K562 (cell line): ENCODE measurements around the gene GINS2. TPM values are rescaled to one million over a fixed set of nuclear protein-coding genes. Genes with fewer than 3 reads are reported as not detected.

Source experiments
- ATAC-seq: fragments of 200-7000 bp; cut with Tn5 transposase; 3 replicates; pipeline ENCODE4 v1.9.1; 2020; ENCODE audit warnings: moderate library complexity
- BruUV-seq: library from RNA; stranded (reverse); fragments of 400-500 nt; replicated peaks from 2 replicates; lab custom pipeline; 2021; lab: Mats Ljungman, UMichigan
- CTCF ChIA-PET: fragments of 300-600 bp; formaldehyde crosslinking; extraction: SDS; loops from one replicate; lab custom pipeline; 2021; ENCODE audit warnings: low intra/inter-chr PET ratio; lab: Yijun Ruan, JAX
- POLR2A ChIA-PET: fragments of 300-600, 350-650 bp; sonication (Branson Sonifier 250); formaldehyde crosslinking; extraction: SDS; loops from one replicate; lab custom pipeline; 2021; ENCODE audit warnings: antibody characterized with exemption, inconsistent platforms; lab: Yijun Ruan, JAX
- DNase-seq, 4 experiments: peaks; one replicate each; pipeline versions ENCODE4 v3.0.0 to v3.0.0-alpha.2; 2011 to 2018; ENCODE audit warnings: low spot score in 3 of 4, mixed read lengths in 3 of 4; ENCODE audit errors: extremely low read depth in 1 of 4
- FAIRE-seq: peaks from 2 replicates; lab custom pipeline; 2011; peaks lifted over from hg19 to GRCh38; lab: Jason Lieb, UNC
- H2AFZ ChIP-seq: 2 replicates; pipeline ENCODE4 v1.6.0; 2011; ENCODE audit warnings: low read depth, low read length, control low read depth, inconsistent platforms
- H3K27ac ChIP-seq: fragments of 200-600 bp; 3 replicates; pipeline ENCODE4 v1.8.0; 2011; ENCODE audit warnings: low read depth, mild to moderate bottlenecking, control low read depth, inconsistent platforms, low read length, moderate library complexity, mixed read lengths; ENCODE audit errors: extremely low read depth
- H3K27me3 ChIP-seq, 2 experiments: fragments of 300-600 bp in 1 of 2; 2 replicates in 1 of 2; 3 replicates in 1 of 2; pipeline versions ENCODE4 v1.6.0 to v1.8.0; 2011; ENCODE audit warnings: inconsistent platforms in 2 of 2, low read length in 2 of 2, mild to moderate bottlenecking in 1 of 2, mixed read lengths in 1 of 2, moderate library complexity in 1 of 2; ENCODE audit not compliant: control insufficient read depth in 2 of 2, insufficient read depth in 2 of 2
- H3K36me3 ChIP-seq: fragments of 300-600 bp; 3 replicates; pipeline ENCODE4 v1.8.0; 2011; ENCODE audit warnings: mild to moderate bottlenecking, low read length, inconsistent platforms; ENCODE audit not compliant: control insufficient read depth, insufficient read depth
- H3K4me1 ChIP-seq, 2 experiments: fragments of 200-600 bp in 1 of 2; replicated peaks in 1 of 2; 2 replicates in 1 of 2; 3 replicates in 1 of 2; pipeline versions ENCODE4 v1.5.1 to v1.8.0; 2011; ENCODE audit warnings: inconsistent platforms in 2 of 2, low read length in 2 of 2, mild to moderate bottlenecking in 1 of 2, mixed read lengths in 1 of 2, moderate library complexity in 1 of 2; ENCODE audit not compliant: control insufficient read depth in 2 of 2, insufficient read depth in 2 of 2
- H3K4me2 ChIP-seq: 2 replicates; pipeline ENCODE4 v1.6.1; 2011; ENCODE audit warnings: low read length, control low read depth, inconsistent platforms, mixed read lengths; ENCODE audit not compliant: insufficient read depth
- H3K4me3 ChIP-seq: fragments of 200-600 bp; sonication (generic), shearing (Covaris generic); 2 replicates; pipeline ENCODE4 v1.5.1; 2016; ENCODE audit warnings: control low read depth, inconsistent platforms
- H3K79me2 ChIP-seq: fragments of 200-600 bp; 3 replicates; pipeline ENCODE4 v1.8.0; 2011; ENCODE audit warnings: low read length, inconsistent platforms; ENCODE audit not compliant: control insufficient read depth, insufficient read depth
- H3K9ac ChIP-seq, 2 experiments: 2 replicates each; pipeline versions ENCODE4 v1.6.0 to v1.6.1; 2011; ENCODE audit warnings: low read depth in 2 of 2, low read length in 2 of 2, control low read depth in 1 of 2, inconsistent platforms in 1 of 2, mild to moderate bottlenecking in 1 of 2, mixed read lengths in 1 of 2; ENCODE audit not compliant: insufficient read depth in 1 of 2
- H3K9me1 ChIP-seq: one replicate; pipeline ENCODE4 v1.6.0; 2011; ENCODE audit warnings: inconsistent platforms, mild to moderate bottlenecking, low read length, moderate library complexity; ENCODE audit not compliant: control insufficient read depth, insufficient read depth
- H3K9me3 ChIP-seq: replicated peaks from 2 replicates; pipeline ENCODE4 v1.5.1; 2011; ENCODE audit warnings: low read depth, low read length, inconsistent platforms; ENCODE audit not compliant: control insufficient read depth, insufficient read depth
- H4K20me1 ChIP-seq: replicated peaks from 2 replicates; pipeline ENCODE4 v1.6.1; 2011; ENCODE audit warnings: low read length, inconsistent platforms, mixed read lengths; ENCODE audit not compliant: control insufficient read depth, insufficient read depth
- E2F3 ChIP-seq: fragments of 250-450 bp; sonication (Bioruptor Pico); IDR thresholded peaks from 2 replicates; pipeline ENCODE4 v1.4.0; 2020; ENCODE audit warnings: mild to moderate bottlenecking
- MBD1 ChIP-seq: fragments of 250-450 bp; sonication (Bioruptor Pico); IDR thresholded peaks from 2 replicates; pipeline ENCODE4 v1.8.0; 2022; ENCODE audit warnings: inconsistent platforms
- PHB2 ChIP-seq: fragments of 450-650 bp; IDR thresholded peaks from 2 replicates; pipeline ENCODE4 v1.6.1; 2017; ENCODE audit warnings: low read depth
- SIN3B ChIP-seq: fragments of 450-650 bp; IDR thresholded peaks from 2 replicates; pipeline ENCODE4 v1.6.1; 2017; ENCODE audit warnings: low read depth, mild to moderate bottlenecking, moderate library complexity
- SMAD4 ChIP-seq: fragments of 250-450 bp; sonication (Bioruptor Pico); conservative IDR thresholded peaks from 2 replicates; pipeline ENCODE4 v1.8.0; 2021; ENCODE audit warnings: inconsistent platforms, mild to moderate bottlenecking, moderate library complexity
- STAT6 ChIP-seq: sonication (generic); formaldehyde crosslinking; IDR thresholded peaks from 2 replicates; pipeline ENCODE4 v1.8.1; 2023; ENCODE audit warnings: mild to moderate bottlenecking, missing genetic modification reagents
- ZNF121 ChIP-seq: sonication (generic); formaldehyde crosslinking; conservative IDR thresholded peaks from 2 replicates; pipeline ENCODE4 v1.8.0; 2022; ENCODE audit warnings: missing genetic modification reagents
- ZNF197 ChIP-seq: fragments of 200-800 bp; sonication (Bioruptor generic); IDR thresholded peaks from 2 replicates; pipeline ENCODE4 v1.6.1; 2016; ENCODE audit warnings: low read depth, missing genetic modification characterization, missing compliant biosample characterization
- WGBS: fragments of 100-300 bp; shearing (Covaris generic); methylation state at CpG from one replicate; pipeline ENCODE4 v1.1.6; 2016; ENCODE audit warnings: low coverage, mixed read lengths; ENCODE audit not compliant: insufficient coverage; ENCODE audit errors: missing lambda C conversion rate; 5-methylcytosine and 5-hydroxymethylcytosine counted together
- in situ Hi-C: fragments of 300-500 bp; cut with MboI; formaldehyde crosslinking; loops from 4 replicates; pipeline ENCODE4 v1.15.0; 2018; ENCODE audit warnings: inconsistent platforms, mixed read lengths
- intact Hi-C: fragments of 100-400 bp; cut with micrococcal nuclease; formaldehyde crosslinking; loops from 2 replicates; pipeline ENCODE4 v1.14.2; 2022
- polyA plus RNA-seq, 8 experiments: library from polyadenylated mRNA; depleted of rRNA in 4 of 8; stranded (reverse) in 5 of 8; unstranded in 3 of 8; fragments of >200 nt; fragmentation: Nextera tagmentation in 2 of 8; fragmentation: Illumina TruSeq in 1 of 8; extraction: Ambion mirVana in 2 of 8; extraction: Trizol in 1 of 8; gene quantifications; 2 replicates each; pipeline versions ENCODE4 v1.2.1 to v1.2.3, GENCODE V29; 2011 to 2014; ENCODE audit warnings: inconsistent platforms in 1 of 8, missing spikeins in 1 of 8
- total RNA-seq, 7 experiments: library from RNA; depleted of rRNA in 6 of 7; stranded (reverse); fragments of >200 nt in 6 of 7; fragmentation: Illumina TruSeq in 2 of 7; extraction: Trizol in 2 of 7; gene quantifications; 2 replicates each; pipeline versions ENCODE4 v1.2.1 to v1.2.3, GENCODE V29; 2011 to 2021; ENCODE audit warnings: low replicate concordance in 1 of 7

Gene GINS2
- total and polyA plus RNA-seq, 9 of the 15 experiments (the other 6 are each of a cell fraction or from before 2014, with no cell fraction given) = 40.4 to 76.2 (median 44.6) TPM

GRCh38 chr16:85685251-85685650, 3.5 kb downstream of the GINS2 start:
- intact Hi-C loops = no loop called here
- peaks cover 70% of the 10 kb centered on the region for H3K36me3 ChIP-seq
- BruUV-seq = no TSS peak
- in situ Hi-C loops = no loop called here
- ATAC-seq (no peak), DNase-seq (no peak), FAIRE-seq (no peak)
- H3K27ac ChIP-seq = no peak overlapping the region
- H2AFZ ChIP-seq = no peak overlapping the region
- peaks cover 3% of the 10 kb centered on the region for H3K9me1 ChIP-seq
- ChIA-PET POLR2A (interaction anchor here (0.6 to 0.9 kb wide), 3 partner anchors 14 to 124 kb away, joined by 3 read pairs; no protein-coding TSS in a partner anchor), CTCF (no interaction called here)
- no peak overlapping the region for H3K4me3 ChIP-seq
- no peak overlapping the region for H3K9ac ChIP-seq
- H3K27me3 ChIP-seq = no peaks in the 10 kb centered on the region
- no peak overlapping the region for H3K4me2 ChIP-seq
- peaks cover 62% of the 10 kb centered on the region for H3K79me2 ChIP-seq
- H3K9me3 ChIP-seq = no peaks in the 10 kb centered on the region
- H4K20me1 ChIP-seq = peaks cover 19% of the 10 kb centered on the region; the same call in 1 of the 2 replicates
- no peak for TF ChIP-seq ZNF197 (CRISPR knock-in tag)
- no peak for TF ChIP-seq STAT6 (CRISPR knock-in tag)
- peak; percentile 59; the same call in 1 of the 2 replicates for TF ChIP-seq ZNF121 (CRISPR knock-in tag)
- TF ChIP-seq E2F3 = no peak
- TF ChIP-seq SMAD4 (CRISPR knock-in tag) = no peak
- no peak for TF ChIP-seq MBD1 (CRISPR knock-in tag)
- no peak for TF ChIP-seq SIN3B
- no peak for TF ChIP-seq PHB2
- WGBS = 100% methylated on average over 2 of the region's 2 CpGs
- H3K4me1 ChIP-seq = peaks cover 17 to 33% of the 10 kb centered on the region in 2 experiments; a peak in 4 of 5 replicates
